GM12878 (cell line): ENCODE data around the gene SFTPB. TPM values are rescaled to one million over a fixed set of nuclear protein-coding genes. Genes with fewer than 3 reads are reported as not detected.

ENCODE experiments used
- ATAC-seq: fragments of 200-7000 bp; cut with Tn5 transposase; 3 replicates; pipeline ENCODE4 v1.9.1; 2020; ENCODE audit warnings: mild to moderate bottlenecking, moderate library complexity
- BruUV-seq: library from RNA; stranded (reverse); fragments of 400-500 nt; replicated peaks from 2 replicates; lab custom pipeline; 2021; lab: Mats Ljungman, UMichigan
- CTCF ChIA-PET: fragments of 300-600 bp; sonication (Branson Sonifier 250); formaldehyde crosslinking; extraction: SDS; loops from one replicate; lab custom pipeline; 2021; ENCODE audit warnings: inconsistent platforms; lab: Yijun Ruan, JAX
- POLR2A ChIA-PET: fragments of 350-600 bp; formaldehyde crosslinking; extraction: SDS; loops from one replicate; lab custom pipeline; 2021; ENCODE audit warnings: inconsistent platforms; lab: Charles Lee
- RAD21 ChIA-PET: fragments of 300-600 bp; sonication (Branson Sonifier 250); formaldehyde crosslinking; loops from one replicate; lab custom pipeline; 2023; ENCODE audit warnings: antibody characterized with exemption; ENCODE audit not compliant: unreplicated experiment; lab: Charles Lee
- SMC1A ChIA-PET: fragments of 300-600 bp; sonication (Branson Sonifier 250); formaldehyde crosslinking; loops from one replicate; lab custom pipeline; 2023; ENCODE audit not compliant: unreplicated experiment, uncharacterized antibody; lab: Charles Lee
- DNase-seq: peaks from one replicate; pipeline ENCODE4 v3.0.0-alpha.2; 2011; ENCODE audit warnings: low read depth, low spot score
- FAIRE-seq: peaks from 3 replicates; lab custom pipeline; 2011; peaks lifted over from hg19 to GRCh38; lab: Jason Lieb, UNC
- H2AFZ ChIP-seq: 2 replicates; pipeline ENCODE4 v1.6.0; 2011; ENCODE audit warnings: low read depth, low read length, control low read depth; ENCODE audit not compliant: control insufficient read depth
- H3K27ac ChIP-seq: 2 replicates; pipeline ENCODE4 v1.5.1; 2011; ENCODE audit warnings: control low read depth; ENCODE audit not compliant: control insufficient read depth, insufficient read depth
- H3K27me3 ChIP-seq, 2 experiments: replicated peaks in 1 of 2; 2 replicates each; pipeline versions ENCODE4 v1.6.0 to v1.6.1; 2011; ENCODE audit warnings: low read length in 1 of 2; ENCODE audit not compliant: control insufficient read depth in 2 of 2, insufficient read depth in 2 of 2
- H3K36me3 ChIP-seq, 2 experiments: 2 replicates each; pipeline ENCODE4 v1.5.1; 2011; ENCODE audit warnings: low read length in 1 of 2; ENCODE audit not compliant: control insufficient read depth in 2 of 2, insufficient read depth in 2 of 2
- H3K4me1 ChIP-seq: 2 replicates; pipeline ENCODE4 v1.6.1; 2011; ENCODE audit warnings: mild to moderate bottlenecking, low read length, moderate library complexity, mixed read lengths; ENCODE audit not compliant: control insufficient read depth, insufficient read depth
- H3K4me2 ChIP-seq: 2 replicates; pipeline ENCODE4 v1.6.0; 2011; ENCODE audit warnings: control low read depth; ENCODE audit not compliant: control insufficient read depth, insufficient read depth
- H3K4me3 ChIP-seq: fragments of 200-600 bp; sonication (generic); 2 replicates; pipeline ENCODE4 v1.5.1; 2016
- H3K79me2 ChIP-seq: 2 replicates; pipeline ENCODE4 v1.6.0; 2011; ENCODE audit warnings: low read length; ENCODE audit not compliant: control insufficient read depth, insufficient read depth
- H3K9ac ChIP-seq: 2 replicates; pipeline ENCODE4 v1.8.0; 2011; ENCODE audit warnings: low read length, control low read depth, mixed read lengths; ENCODE audit not compliant: control insufficient read depth, insufficient read depth
- H3K9me3 ChIP-seq: replicated peaks from 3 replicates; pipeline ENCODE4 v1.5.1; 2011; ENCODE audit warnings: mild to moderate bottlenecking, low read length; ENCODE audit not compliant: control insufficient read depth, insufficient read depth
- H4K20me1 ChIP-seq: 2 replicates; pipeline ENCODE4 v1.6.0; 2011; ENCODE audit not compliant: control insufficient read depth, insufficient read depth
- EP300 ChIP-seq, 2 experiments: fragments of 150-350 bp in 1 of 2; IDR thresholded peaks; 2 replicates each; pipeline ENCODE4 v1.6.1; 2011 to 2012; ENCODE audit warnings: low read depth in 2 of 2, low read length in 2 of 2, borderline replicate concordance in 1 of 2, improper control_type of control experiment in 1 of 2, inconsistent platforms in 1 of 2; ENCODE audit not compliant: control insufficient read depth in 1 of 2
- ESRRA ChIP-seq: IDR thresholded peaks from 2 replicates; pipeline ENCODE4 v1.6.1; 2012; ENCODE audit warnings: mild to moderate bottlenecking, low read length, improper control_type of control experiment
- ETV6 ChIP-seq, 2 experiments: fragments of 450-650 bp in 1 of 2; IDR thresholded peaks in 1 of 2; conservative IDR thresholded peaks in 1 of 2; 2 replicates each; pipeline ENCODE4 v1.6.1; 2014; ENCODE audit warnings: antibody characterized with exemption in 1 of 2, borderline replicate concordance in 1 of 2, low read depth in 1 of 2, mild to moderate bottlenecking in 1 of 2, moderate library complexity in 1 of 2
- FOS ChIP-seq: IDR thresholded peaks from 3 replicates; pipeline ENCODE4 v1.6.1; 2011; ENCODE audit warnings: borderline replicate concordance; ENCODE audit not compliant: insufficient read length; ENCODE audit errors: extremely low read depth
- IRF3 ChIP-seq: fragments of 450-650 bp; IDR thresholded peaks from 2 replicates; pipeline ENCODE4 v1.6.1; 2014; ENCODE audit warnings: mild to moderate bottlenecking
- KAT2A ChIP-seq: conservative IDR thresholded peaks from 2 replicates; pipeline ENCODE4 v1.6.1; 2011; ENCODE audit warnings: low read depth, low read length; ENCODE audit not compliant: control insufficient read depth
- NBN ChIP-seq: fragments of 450-650 bp; IDR thresholded peaks from 2 replicates; pipeline ENCODE4 v1.6.1; 2016
- SIX5 ChIP-seq: IDR thresholded peaks from 2 replicates; pipeline ENCODE4 v1.6.1; 2011; ENCODE audit warnings: mild to moderate bottlenecking, low read depth, low read length, moderate library complexity; ENCODE audit not compliant: severe bottlenecking
- TAF1 ChIP-seq: IDR thresholded peaks from 2 replicates; pipeline ENCODE4 v1.6.1; 2011; ENCODE audit warnings: mild to moderate bottlenecking, low read depth, low read length, borderline replicate concordance
- WGBS: methylation state at CpG from one replicate; pipeline ENCODE4 v1.1.6; 2016; ENCODE audit warnings: low lambda C conversion rate; ENCODE audit not compliant: insufficient replicate concordance, insufficient coverage; ENCODE audit errors: missing lambda C conversion rate; 5-methylcytosine and 5-hydroxymethylcytosine counted together
- in situ Hi-C: fragments of 300-500 bp; cut with MboI; formaldehyde crosslinking; loops from 9 replicates; pipeline ENCODE4 v1.14.3; 2018; ENCODE audit warnings: mixed read lengths
- intact Hi-C: fragments of 100-400 bp; cut with micrococcal nuclease; formaldehyde crosslinking; loops from one replicate; pipeline ENCODE4 v1.14.2; 2022; ENCODE audit not compliant: unreplicated experiment
- polyA plus RNA-seq, 11 experiments: library from polyadenylated mRNA; depleted of rRNA in 4 of 11; unstranded in 6 of 11; stranded (reverse) in 5 of 11; fragments of >200 nt; fragmentation: Nextera tagmentation in 4 of 11; fragmentation: Illumina TruSeq in 1 of 11; extraction: Ambion mirVana in 4 of 11; extraction: Trizol in 1 of 11; gene quantifications; 1 replicate in 1 of 11; 2 replicates in 10 of 11; pipeline versions ENCODE4 v1.2.1 to v1.2.3, GENCODE V29; 2011 to 2016; ENCODE audit warnings: inconsistent platforms in 2 of 11, missing spikeins in 2 of 11, low read depth in 1 of 11
- total RNA-seq, 4 experiments: library from RNA; depleted of rRNA in 3 of 4; stranded (reverse); fragments of >200 nt in 3 of 4; fragmentation: Illumina TruSeq in 1 of 4; extraction: Trizol in 1 of 4; gene quantifications; 2 replicates each; pipeline versions ENCODE4 v1.2.1 to v1.2.3, GENCODE V29; 2013 to 2021

The SFTPB gene
- total and polyA plus RNA-seq, 10 of the 15 experiments (the other 5 are each of a cell fraction or from before 2014, with no cell fraction given): 0.02 to 5.3 TPM; not detected in 8

GRCh38 chr2:85656468-85656867, 11.5 kb downstream of the SFTPB start:
- H3K79me2 ChIP-seq: no peaks in the 10 kb centered on the region
- ATAC-seq (no peak), DNase-seq (no peak), FAIRE-seq (no peak)
- RAD21 ChIA-PET: no interaction called here
- H3K4me2 ChIP-seq: no peak overlapping the region
- 91% methylated on average over 3 of the region's 3 CpGs for WGBS
- intact Hi-C loops: no loop called here
- no peaks in the 10 kb centered on the region for H4K20me1 ChIP-seq
- no TSS peak for BruUV-seq
- CTCF ChIA-PET: interaction anchor here (2.3 kb wide), 1 partner anchor 20 kb away, joined by 10 read pairs; no protein-coding TSS in a partner anchor
- no peak for TF ChIP-seq IRF3
- no peak for TF ChIP-seq NBN
- TF ChIP-seq FOS: no peak
- TF ChIP-seq KAT2A: no peak
- no peak for TF ChIP-seq EP300 (IDR thresholded peaks at IDR 0.05; ENCODE audit: borderline replicate concordance in 1 of 2, control insufficient read depth in 1 of 2, low read depth in 2 of 2, low read length in 2 of 2)
- no peak for TF ChIP-seq SIX5
- TF ChIP-seq ETV6 (conservative IDR thresholded peaks at IDR 0.05 in 1 of 2, IDR thresholded peaks at IDR 0.05 in 1 of 2; ENCODE audit: borderline replicate concordance in 1 of 2, low read depth in 1 of 2): no peak
- TF ChIP-seq ESRRA: no peak
- TF ChIP-seq TAF1: no peak
- no peaks in the 10 kb centered on the region for H3K27me3 ChIP-seq
- SMC1A ChIA-PET: no interaction called here
- peaks cover 0 to 7% of the 10 kb centered on the region in 2 experiments; a peak in 3 of 4 replicates for H3K36me3 ChIP-seq
- no peaks in the 10 kb centered on the region for H3K9me3 ChIP-seq
- POLR2A ChIA-PET: no interaction called here
- H3K4me1 ChIP-seq: no peaks in the 10 kb centered on the region
- no peak overlapping the region for H3K27ac ChIP-seq
- no peak overlapping the region for H3K9ac ChIP-seq
- H3K4me3 ChIP-seq: no peak overlapping the region
- H2AFZ ChIP-seq: no peak overlapping the region
- in situ Hi-C loops: no loop called here
